ENCODE measurements around the gene DBR1. TPM values are rescaled to one million over a fixed set of nuclear protein-coding genes. Genes with fewer than 3 reads are reported as not detected.

Gene DBR1
- total RNA-seq, 6 donors from 2014 or later, result 3.7 to 20.6 (median 14.4) TPM

- DNase-seq, result no peak
- 88 to 92% methylated on average over 1 of the region's 1 CpG for WGBS, 2 donors
- H3K27me3 ChIP-seq, result no peaks in the 10 kb centered on the region
- TF ChIP-seq EP300 (IDR thresholded peaks at IDR 0.05) (no peak), POLR2A (IDR thresholded peaks at IDR 0.05) (no peak), CTCF (IDR thresholded peaks at IDR 0.05) (no peak), POLR2AphosphoS5 (IDR thresholded peaks at IDR 0.05) (no peak)
- H3K9me3 ChIP-seq, result no peaks in the 10 kb centered on the region
- no peak for ATAC-seq (ENCODE audit: low FRiP score in 2 of 2)
- peaks cover 0 to 4% (median 1%) of the 10 kb centered on the region in 4 donors for H3K36me3 ChIP-seq
- peaks cover 0 to 17% (median 4%) of the 10 kb centered on the region in 4 donors for H3K4me1 ChIP-seq
- H3K27ac ChIP-seq, result no peak overlapping the region
- no peak overlapping the region for H3K4me3 ChIP-seq
These were observed 22.8 kb upstream of the DBR1 start for GRCh38 chr3:138197524-138197923.

- ATAC-seq (ENCODE audit: low FRiP score in 2 of 2), result peak in 1 of 2 donors; percentile 39
- 81 to 84% methylated on average over 5 of the region's 5 CpGs for WGBS, 2 donors
These were observed 22.3 kb upstream of the DBR1 start for GRCh38 chr3:138197058-138197457.

GRCh38 chr3:138196023-138196422, 21.3 kb upstream of the DBR1 start:
- H3K4me1 ChIP-seq, result peaks cover 0 to 16% (median 3%) of the 10 kb centered on the region in 4 donors
- no peaks in the 10 kb centered on the region for H3K27me3 ChIP-seq
- H3K9me3 ChIP-seq, result no peaks in the 10 kb centered on the region
- ATAC-seq (ENCODE audit: low FRiP score in 2 of 2) (no peak), DNase-seq (no peak)
- WGBS, 2 donors, result 94 to 96% methylated on average over 2 of the region's 2 CpGs
- peaks cover 0 to 4% (median 1%) of the 10 kb centered on the region in 4 donors for H3K36me3 ChIP-seq
- H3K27ac ChIP-seq, result no peak overlapping the region
- no peak overlapping the region for H3K4me3 ChIP-seq
- TF ChIP-seq POLR2AphosphoS5 (IDR thresholded peaks at IDR 0.05) (no peak), EP300 (IDR thresholded peaks at IDR 0.05) (no peak), CTCF (IDR thresholded peaks at IDR 0.05) (no peak), POLR2A (IDR thresholded peaks at IDR 0.05) (no peak)

More at GRCh38 chr3:138197058-138197457, 22.3 kb upstream of the DBR1 start:
- DNase-seq, result no peak
- H3K4me1 ChIP-seq, result peaks cover 0 to 17% (median 4%) of the 10 kb centered on the region in 4 donors
- no peak overlapping the region for H3K27ac ChIP-seq
- peaks cover 0 to 4% (median 1%) of the 10 kb centered on the region in 4 donors for H3K36me3 ChIP-seq
- no peak for TF ChIP-seq EP300 (IDR thresholded peaks at IDR 0.05)
- no peak for TF ChIP-seq POLR2A (IDR thresholded peaks at IDR 0.05)
- no peak for TF ChIP-seq CTCF (IDR thresholded peaks at IDR 0.05)
- no peak for TF ChIP-seq POLR2AphosphoS5 (IDR thresholded peaks at IDR 0.05)
- no peaks in the 10 kb centered on the region for H3K27me3 ChIP-seq
- H3K9me3 ChIP-seq, result no peaks in the 10 kb centered on the region
- no peak overlapping the region for H3K4me3 ChIP-seq

GRCh38 chr3:138195481-138195880, 20.8 kb upstream of the DBR1 start:
- ATAC-seq (ENCODE audit: low FRiP score in 2 of 2) (no peak), DNase-seq (no peak)
- peaks cover 0 to 4% (median 1%) of the 10 kb centered on the region in 4 donors for H3K36me3 ChIP-seq
- peaks cover 0 to 20% (median 4%) of the 10 kb centered on the region in 4 donors for H3K4me1 ChIP-seq
- no peak for TF ChIP-seq POLR2A (IDR thresholded peaks at IDR 0.05)
- TF ChIP-seq EP300 (IDR thresholded peaks at IDR 0.05), result no peak
- TF ChIP-seq POLR2AphosphoS5 (IDR thresholded peaks at IDR 0.05), result no peak
- TF ChIP-seq CTCF (IDR thresholded peaks at IDR 0.05), result no peak
- no peak overlapping the region for H3K27ac ChIP-seq
- H3K4me3 ChIP-seq, result no peak overlapping the region
- WGBS, 2 donors, result 79 to 86% methylated on average over 2 of the region's 2 CpGs
- H3K27me3 ChIP-seq, result no peaks in the 10 kb centered on the region
- H3K9me3 ChIP-seq, result no peaks in the 10 kb centered on the region

Measured in upper lobe of left lung (tissue), 6 donors.